Endothelial cell of umbilical vein (primary cell): ENCODE measurements around the gene GALNT17. TPM values are rescaled to one million over a fixed set of nuclear protein-coding genes. Genes with fewer than 3 reads are reported as not detected.

ENCODE experiments used
- BruUV-seq: library from RNA; stranded (reverse); fragments of 400-500 nt; replicated peaks from 2 replicates; lab custom pipeline; 2021; lab: Mats Ljungman, UMichigan
- CTCF ChIA-PET: fragments of 300-600, 350-600 bp; sonication (Branson Sonifier 250); formaldehyde crosslinking; loops from one replicate; lab custom pipeline; 2021; ENCODE audit warnings: antibody characterized with exemption, inconsistent platforms; lab: Charles Lee
- POLR2A ChIA-PET: fragments of 300-600, 350-600 bp; sonication (Branson Sonifier 250); formaldehyde crosslinking; loops from one replicate; lab custom pipeline; 2021; ENCODE audit warnings: antibody characterized with exemption, inconsistent platforms; lab: Charles Lee
- DNase-seq: peaks from one replicate; pipeline ENCODE4 v3.0.0-alpha.2; 2011; ENCODE audit warnings: low read depth, low spot score
- FAIRE-seq: peaks from 2 replicates; lab custom pipeline; 2011; peaks lifted over from hg19 to GRCh38; lab: Jason Lieb, UNC
- H2AFZ ChIP-seq: 2 replicates; pipeline ENCODE4 v1.6.0; 2012; ENCODE audit warnings: low read depth, low read length, control low read depth, inconsistent platforms
- H3K27ac ChIP-seq: 2 replicates; pipeline ENCODE4 v1.5.1; 2011; ENCODE audit warnings: low read depth, mild to moderate bottlenecking, control low read depth, low read length, moderate library complexity; ENCODE audit not compliant: insufficient read depth
- H3K27me3 ChIP-seq, 2 experiments: 2 replicates each; pipeline versions ENCODE4 v1.6.0 to v1.6.1; 2011; ENCODE audit warnings: low read length in 2 of 2, mixed read lengths in 1 of 2; ENCODE audit not compliant: control insufficient read depth in 2 of 2, insufficient read depth in 2 of 2
- H3K36me3 ChIP-seq, 2 experiments: 2 replicates in 1 of 2; 3 replicates in 1 of 2; pipeline ENCODE4 v1.5.1; 2011; ENCODE audit warnings: low read length in 2 of 2, mild to moderate bottlenecking in 1 of 2, moderate library complexity in 1 of 2; ENCODE audit not compliant: control insufficient read depth in 2 of 2, insufficient read depth in 2 of 2; ENCODE audit errors: extremely low read depth in 1 of 2
- H3K4me1 ChIP-seq: 3 replicates; pipeline ENCODE4 v1.5.1; 2011; ENCODE audit warnings: mild to moderate bottlenecking, low read length; ENCODE audit not compliant: control insufficient read depth, insufficient read depth; ENCODE audit errors: extremely low read depth
- H3K4me2 ChIP-seq: 2 replicates; pipeline ENCODE4 v1.6.1; 2011; ENCODE audit warnings: low read length, control low read depth, mixed read lengths; ENCODE audit not compliant: insufficient read depth
- H3K4me3 ChIP-seq, 3 experiments: fragments of 200-600 bp in 1 of 3; sonication (generic), shearing (Covaris generic) in 1 of 3; replicated peaks in 1 of 3; 2 replicates each; pipeline ENCODE4 v1.5.1; 2011 to 2016; ENCODE audit warnings: control low read depth in 3 of 3, low read length in 3 of 3, mild to moderate bottlenecking in 2 of 3, inconsistent platforms in 1 of 3, low read depth in 1 of 3, moderate library complexity in 1 of 3; ENCODE audit not compliant: insufficient read depth in 1 of 3
- H3K79me2 ChIP-seq: 2 replicates; pipeline ENCODE4 v1.6.0; 2012; ENCODE audit warnings: low read length, inconsistent platforms; ENCODE audit not compliant: control insufficient read depth, insufficient read depth
- H3K9ac ChIP-seq: replicated peaks from 2 replicates; pipeline ENCODE3; 2011; ENCODE audit warnings: low read length, control low read depth; ENCODE audit not compliant: insufficient read depth; ENCODE audit errors: extremely low read depth
- H3K9me1 ChIP-seq: replicated peaks from 3 replicates; pipeline ENCODE4 v1.6.0; 2011; ENCODE audit warnings: mild to moderate bottlenecking, low read length; ENCODE audit not compliant: control insufficient read depth, insufficient read depth; ENCODE audit errors: extremely low read depth
- H3K9me3 ChIP-seq: replicated peaks from 2 replicates; pipeline ENCODE4 v1.5.1; 2012; ENCODE audit warnings: low read length, inconsistent platforms; ENCODE audit not compliant: control insufficient read depth, insufficient read depth
- H4K20me1 ChIP-seq: replicated peaks from 2 replicates; pipeline ENCODE3; 2011; ENCODE audit warnings: mild to moderate bottlenecking, low read length; ENCODE audit not compliant: control insufficient read depth, insufficient read depth; ENCODE audit errors: extremely low read depth
- EZH2 ChIP-seq: IDR thresholded peaks from 2 replicates; pipeline ENCODE4 v1.6.1; 2012; ENCODE audit warnings: borderline replicate concordance, low read depth, mild to moderate bottlenecking, moderate library complexity, low read length, inconsistent platforms; ENCODE audit not compliant: severe bottlenecking
- FOS ChIP-seq: IDR thresholded peaks from 2 replicates; pipeline ENCODE4 v1.6.1; 2011; ENCODE audit warnings: mild to moderate bottlenecking, low read length, moderate library complexity, borderline replicate concordance; ENCODE audit not compliant: insufficient read depth
- GATA2 ChIP-seq: IDR thresholded peaks from 2 replicates; pipeline ENCODE4 v1.7.0; 2011; ENCODE audit warnings: low read depth, mild to moderate bottlenecking, moderate library complexity, mixed read lengths, low read length; ENCODE audit not compliant: insufficient read length, insufficient read depth
- JUN ChIP-seq: IDR thresholded peaks from 2 replicates; pipeline ENCODE4 v1.6.1; 2011; ENCODE audit warnings: borderline replicate concordance, low read depth; ENCODE audit not compliant: insufficient read length, insufficient read depth
- MAX ChIP-seq: IDR thresholded peaks from 2 replicates; pipeline ENCODE4 v1.6.1; 2011; ENCODE audit not compliant: insufficient read depth, insufficient read length
- MYC ChIP-seq: IDR thresholded peaks from one replicate; pipeline ENCODE4 v1.6.1; 2011; ENCODE audit warnings: mild to moderate bottlenecking, low read depth, low read length
- POLR2A ChIP-seq: IDR thresholded peaks from 2 replicates; pipeline ENCODE4 v1.6.1; 2012; ENCODE audit warnings: low read depth, mild to moderate bottlenecking, control low read depth, low read length
- POLR2AphosphoS5 ChIP-seq: IDR thresholded peaks from 2 replicates; pipeline ENCODE4 v1.6.1; 2012; ENCODE audit warnings: low read depth, mild to moderate bottlenecking, control low read depth, low read length, moderate library complexity; ENCODE audit not compliant: insufficient read depth
- dilution Hi-C: fragments of 300-500 bp; cut with MboI; formaldehyde crosslinking; loops from one replicate; pipeline ENCODE4 v1.15.0; 2019; ENCODE audit warnings: low sequenced_read_pairs; ENCODE audit not compliant: extremely low pct_ligation_motif_present
- intact Hi-C: fragments of 100-400 bp; cut with micrococcal nuclease; formaldehyde crosslinking; loops from one replicate; pipeline ENCODE4 v1.10.0; 2022
- polyA plus RNA-seq, 4 experiments: library from polyadenylated mRNA; depleted of rRNA in 3 of 4; stranded (reverse) in 3 of 4; unstranded in 1 of 4; fragments of >200 nt; gene quantifications; 2 replicates each; pipeline versions ENCODE4 v1.2.1 to v1.2.3, GENCODE V29; 2011 to 2012; ENCODE audit warnings: missing spikeins in 1 of 4
- total RNA-seq: library from RNA; stranded (reverse); gene quantifications from 2 replicates; pipeline ENCODE4 v1.2.3, GENCODE V29; 2021
- TF ChIP-seq, protein P1 (sequence below), 2 donors: IDR thresholded peaks; 1 replicate in 1 of 2; 2 replicates in 1 of 2; pipeline ENCODE4 v1.5.1; 2011; ENCODE audit warnings: low read length in 2 of 2, mild to moderate bottlenecking in 2 of 2, moderate library complexity in 2 of 2, control low read depth in 1 of 2, inconsistent platforms in 1 of 2, low read depth in 1 of 2; ENCODE audit not compliant: insufficient read depth in 1 of 2; ENCODE audit errors: extremely low read depth in 1 of 2

GALNT17 gene
- total and polyA plus RNA-seq, 2 donors (not counting 3 experiments of a cell fraction or from before 2014, with no cell fraction given): not detected

GRCh38 chr7:71301167-71301566 lies 169.2 kb downstream of the GALNT17 start:
- no peak overlapping the region for H3K27ac ChIP-seq
- ChIA-PET POLR2A (no interaction called here), CTCF (no interaction called here)
- H4K20me1 ChIP-seq: no peaks in the 10 kb centered on the region
- H3K4me3 ChIP-seq: no peak overlapping the region
- H3K9me1 ChIP-seq: no peaks in the 10 kb centered on the region
- H3K36me3 ChIP-seq: no peaks in the 10 kb centered on the region
- TF ChIP-seq GATA2 (no peak), MAX (no peak), MYC (no peak), EZH2 (no peak), POLR2AphosphoS5 (no peak), POLR2A (no peak), JUN (no peak), FOS (no peak)
- TF ChIP-seq, protein P1, sequence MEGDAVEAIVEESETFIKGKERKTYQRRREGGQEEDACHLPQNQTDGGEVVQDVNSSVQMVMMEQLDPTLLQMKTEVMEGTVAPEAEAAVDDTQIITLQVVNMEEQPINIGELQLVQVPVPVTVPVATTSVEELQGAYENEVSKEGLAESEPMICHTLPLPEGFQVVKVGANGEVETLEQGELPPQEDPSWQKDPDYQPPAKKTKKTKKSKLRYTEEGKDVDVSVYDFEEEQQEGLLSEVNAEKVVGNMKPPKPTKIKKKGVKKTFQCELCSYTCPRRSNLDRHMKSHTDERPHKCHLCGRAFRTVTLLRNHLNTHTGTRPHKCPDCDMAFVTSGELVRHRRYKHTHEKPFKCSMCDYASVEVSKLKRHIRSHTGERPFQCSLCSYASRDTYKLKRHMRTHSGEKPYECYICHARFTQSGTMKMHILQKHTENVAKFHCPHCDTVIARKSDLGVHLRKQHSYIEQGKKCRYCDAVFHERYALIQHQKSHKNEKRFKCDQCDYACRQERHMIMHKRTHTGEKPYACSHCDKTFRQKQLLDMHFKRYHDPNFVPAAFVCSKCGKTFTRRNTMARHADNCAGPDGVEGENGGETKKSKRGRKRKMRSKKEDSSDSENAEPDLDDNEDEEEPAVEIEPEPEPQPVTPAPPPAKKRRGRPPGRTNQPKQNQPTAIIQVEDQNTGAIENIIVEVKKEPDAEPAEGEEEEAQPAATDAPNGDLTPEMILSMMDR (IDR thresholded peaks at IDR 0.05; ENCODE audit: extremely low read depth in 1 of 2, insufficient read depth in 1 of 2, low read depth in 1 of 2, low read length in 2 of 2): no peak
- intact Hi-C loops: no loop called here
- H3K9ac ChIP-seq: no peak overlapping the region
- BruUV-seq: no TSS peak
- peaks cover 2% of the 10 kb centered on the region for H3K9me3 ChIP-seq
- dilution Hi-C loops: no loop called here
- H3K27me3 ChIP-seq: no peaks in the 10 kb centered on the region
- H3K79me2 ChIP-seq: no peaks in the 10 kb centered on the region
- H3K4me2 ChIP-seq: no peak overlapping the region
- FAIRE-seq (no peak), DNase-seq (no peak)
- no peak overlapping the region for H2AFZ ChIP-seq
- H3K4me1 ChIP-seq: no peaks in the 10 kb centered on the region
